Transverse colon (tissue), 4 donors: ENCODE data around the gene CCNI.

Experiments
- CTCF ChIP-seq, 5 experiments: fragments of 200-600 bp in 3 of 5; fragments of 450-650 bp in 2 of 5; sonication (generic) in 3 of 5; IDR thresholded peaks; 1 replicate in 2 of 5; 2 replicates in 3 of 5; pipeline ENCODE4 v1.5.1; 2016 to 2017; ENCODE audit warnings: antibody characterized with exemption in 5 of 5, inconsistent platforms in 3 of 5, mild to moderate bottlenecking in 2 of 5, moderate library complexity in 1 of 5
- POLR2A ChIP-seq: fragments of 450-650 bp; IDR thresholded peaks from one replicate; pipeline ENCODE4 v1.6.1; 2016; ENCODE audit warnings: antibody characterized with exemption, mild to moderate bottlenecking, moderate library complexity
- POLR2AphosphoS5 ChIP-seq, 3 donors: sonication (generic); formaldehyde crosslinking; IDR thresholded peaks; one replicate each; pipeline ENCODE4 v1.6.1; 2016; ENCODE audit warnings: antibody characterized with exemption in 3 of 3

GRCh38 chr4:76998251-76998901, 77.4 kb downstream of the CCNI start:
- TF ChIP-seq CTCF (IDR thresholded peaks at IDR 0.05) = no peak
- no peak for TF ChIP-seq POLR2AphosphoS5 (IDR thresholded peaks at IDR 0.05)
- no peak for TF ChIP-seq POLR2A
